GM23338 (cell line): ENCODE data around the gene MYL4.

ENCODE experiments used
- CREB1 ChIP-seq: fragments of 250-450 bp; sonication (Bioruptor Pico); IDR thresholded peaks from 2 replicates; pipeline ENCODE4 v1.5.0; 2020; ENCODE audit warnings: low read depth, mild to moderate bottlenecking, moderate library complexity
- EZH2 ChIP-seq: fragments of 200-600 bp; sonication (generic); IDR thresholded peaks from one replicate; pipeline ENCODE4 v1.8.0; 2017; ENCODE audit warnings: antibody characterized with exemption, mild to moderate bottlenecking, low read depth; ENCODE audit not compliant: unreplicated experiment
- EZH2phosphoT487 ChIP-seq: fragments of 200-600 bp; sonication (generic); IDR thresholded peaks from one replicate; pipeline ENCODE4 v1.8.1; 2018; ENCODE audit warnings: antibody characterized with exemption; ENCODE audit not compliant: unreplicated experiment
- JUNB ChIP-seq: IDR thresholded peaks from one replicate; pipeline ENCODE4 v1.6.1; 2016; ENCODE audit warnings: antibody characterized with exemption; ENCODE audit not compliant: unreplicated experiment
- POLR2AphosphoS5 ChIP-seq: IDR thresholded peaks from 2 replicates; pipeline ENCODE4 v1.6.1; 2016; ENCODE audit warnings: antibody characterized with exemption, low read depth
- ZNF114 ChIP-seq: fragments of 250-450 bp; sonication (Bioruptor Pico); IDR thresholded peaks from 2 replicates; pipeline ENCODE4 v1.5.0; 2020; ENCODE audit warnings: mild to moderate bottlenecking, moderate library complexity
- ZNF331 ChIP-seq: fragments of 250-450 bp; sonication (Bioruptor Pico); IDR thresholded peaks from 2 replicates; pipeline ENCODE4 v1.5.0; 2020; ENCODE audit warnings: low read depth, mild to moderate bottlenecking, moderate library complexity
- TF ChIP-seq, protein P1 (sequence below), 2 experiments: fragments of 200-600 bp in 1 of 2; sonication (generic) in 1 of 2; conservative IDR thresholded peaks; 2 replicates each; pipeline versions ENCODE4 v1.5.1 to v1.6.1; 2016 to 2017; ENCODE audit warnings: antibody characterized with exemption in 2 of 2, low read depth in 2 of 2, mild to moderate bottlenecking in 2 of 2, moderate library complexity in 1 of 2
- TF ChIP-seq, protein P2 (sequence below): IDR thresholded peaks from one replicate; pipeline ENCODE4 v1.6.1; 2018; ENCODE audit warnings: antibody characterized with exemption; ENCODE audit not compliant: unreplicated experiment

DNA sequence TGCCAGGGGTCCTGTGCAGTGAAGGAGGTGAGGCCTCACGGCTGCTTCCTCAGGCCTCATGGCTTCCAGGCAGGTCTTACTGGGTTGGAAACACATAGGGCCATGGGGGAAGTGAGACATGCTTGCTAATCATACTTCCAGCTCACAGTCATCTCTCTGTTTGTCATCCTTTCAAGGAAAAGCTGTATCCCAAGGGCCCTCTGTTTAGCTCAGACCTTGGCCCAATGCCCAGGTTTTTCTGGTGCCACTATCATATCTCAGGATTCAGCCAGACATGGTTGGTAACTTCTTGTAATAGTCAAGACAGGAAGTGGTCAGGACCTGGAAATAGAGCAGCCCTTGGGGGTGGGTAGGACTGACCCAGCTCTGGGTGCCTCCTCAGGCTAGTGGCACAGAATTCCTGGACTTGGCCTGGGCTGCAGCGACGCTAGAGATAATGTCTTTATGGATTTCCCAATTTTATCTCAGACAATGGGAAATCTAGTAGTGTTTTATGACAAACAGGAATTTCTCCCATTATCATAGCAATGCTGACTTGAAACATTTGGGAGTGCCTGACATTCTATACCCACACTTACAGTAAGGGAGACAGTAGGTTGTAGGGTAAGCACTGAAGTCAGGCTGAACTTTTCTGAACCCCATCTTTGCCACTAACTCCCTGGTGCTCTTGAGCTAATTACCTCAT lies 31.0 kb downstream of the MYL4 start:
- TF ChIP-seq EZH2, result no peak
- TF ChIP-seq, protein P1, sequence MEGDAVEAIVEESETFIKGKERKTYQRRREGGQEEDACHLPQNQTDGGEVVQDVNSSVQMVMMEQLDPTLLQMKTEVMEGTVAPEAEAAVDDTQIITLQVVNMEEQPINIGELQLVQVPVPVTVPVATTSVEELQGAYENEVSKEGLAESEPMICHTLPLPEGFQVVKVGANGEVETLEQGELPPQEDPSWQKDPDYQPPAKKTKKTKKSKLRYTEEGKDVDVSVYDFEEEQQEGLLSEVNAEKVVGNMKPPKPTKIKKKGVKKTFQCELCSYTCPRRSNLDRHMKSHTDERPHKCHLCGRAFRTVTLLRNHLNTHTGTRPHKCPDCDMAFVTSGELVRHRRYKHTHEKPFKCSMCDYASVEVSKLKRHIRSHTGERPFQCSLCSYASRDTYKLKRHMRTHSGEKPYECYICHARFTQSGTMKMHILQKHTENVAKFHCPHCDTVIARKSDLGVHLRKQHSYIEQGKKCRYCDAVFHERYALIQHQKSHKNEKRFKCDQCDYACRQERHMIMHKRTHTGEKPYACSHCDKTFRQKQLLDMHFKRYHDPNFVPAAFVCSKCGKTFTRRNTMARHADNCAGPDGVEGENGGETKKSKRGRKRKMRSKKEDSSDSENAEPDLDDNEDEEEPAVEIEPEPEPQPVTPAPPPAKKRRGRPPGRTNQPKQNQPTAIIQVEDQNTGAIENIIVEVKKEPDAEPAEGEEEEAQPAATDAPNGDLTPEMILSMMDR (conservative IDR thresholded peaks at IDR 0.05; ENCODE audit: low read depth in 2 of 2), result no peak
- TF ChIP-seq, protein P2, sequence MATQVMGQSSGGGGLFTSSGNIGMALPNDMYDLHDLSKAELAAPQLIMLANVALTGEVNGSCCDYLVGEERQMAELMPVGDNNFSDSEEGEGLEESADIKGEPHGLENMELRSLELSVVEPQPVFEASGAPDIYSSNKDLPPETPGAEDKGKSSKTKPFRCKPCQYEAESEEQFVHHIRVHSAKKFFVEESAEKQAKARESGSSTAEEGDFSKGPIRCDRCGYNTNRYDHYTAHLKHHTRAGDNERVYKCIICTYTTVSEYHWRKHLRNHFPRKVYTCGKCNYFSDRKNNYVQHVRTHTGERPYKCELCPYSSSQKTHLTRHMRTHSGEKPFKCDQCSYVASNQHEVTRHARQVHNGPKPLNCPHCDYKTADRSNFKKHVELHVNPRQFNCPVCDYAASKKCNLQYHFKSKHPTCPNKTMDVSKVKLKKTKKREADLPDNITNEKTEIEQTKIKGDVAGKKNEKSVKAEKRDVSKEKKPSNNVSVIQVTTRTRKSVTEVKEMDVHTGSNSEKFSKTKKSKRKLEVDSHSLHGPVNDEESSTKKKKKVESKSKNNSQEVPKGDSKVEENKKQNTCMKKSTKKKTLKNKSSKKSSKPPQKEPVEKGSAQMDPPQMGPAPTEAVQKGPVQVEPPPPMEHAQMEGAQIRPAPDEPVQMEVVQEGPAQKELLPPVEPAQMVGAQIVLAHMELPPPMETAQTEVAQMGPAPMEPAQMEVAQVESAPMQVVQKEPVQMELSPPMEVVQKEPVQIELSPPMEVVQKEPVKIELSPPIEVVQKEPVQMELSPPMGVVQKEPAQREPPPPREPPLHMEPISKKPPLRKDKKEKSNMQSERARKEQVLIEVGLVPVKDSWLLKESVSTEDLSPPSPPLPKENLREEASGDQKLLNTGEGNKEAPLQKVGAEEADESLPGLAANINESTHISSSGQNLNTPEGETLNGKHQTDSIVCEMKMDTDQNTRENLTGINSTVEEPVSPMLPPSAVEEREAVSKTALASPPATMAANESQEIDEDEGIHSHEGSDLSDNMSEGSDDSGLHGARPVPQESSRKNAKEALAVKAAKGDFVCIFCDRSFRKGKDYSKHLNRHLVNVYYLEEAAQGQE, result no peak
- TF ChIP-seq POLR2AphosphoS5, result no peak
- no peak for TF ChIP-seq JUNB
- no peak for TF ChIP-seq EZH2phosphoT487
- no peak for TF ChIP-seq CREB1 (CRISPR knock-in tag)
- no peak for TF ChIP-seq ZNF114
- no peak for TF ChIP-seq ZNF331 (CRISPR knock-in tag)
